Ishikawa (cell line): ENCODE measurements around the gene HOMER1.

Experiments used
- CEBPB ChIP-seq: IDR thresholded peaks from 2 replicates; pipeline ENCODE4 v1.6.1; 2012
- CREB1 ChIP-seq: IDR thresholded peaks from 2 replicates; pipeline ENCODE4 v1.6.1; 2012; ENCODE audit warnings: low read depth
- EGR1 ChIP-seq: IDR thresholded peaks from 2 replicates; pipeline ENCODE4 v1.6.1; 2012
- EP300 ChIP-seq: IDR thresholded peaks from 2 replicates; pipeline ENCODE4 v1.6.1; 2012; ENCODE audit warnings: borderline replicate concordance
- FOXM1 ChIP-seq: IDR thresholded peaks from 2 replicates; pipeline ENCODE4 v1.6.1; 2012; ENCODE audit warnings: low read depth, borderline replicate concordance
- NFIC ChIP-seq: IDR thresholded peaks from 2 replicates; pipeline ENCODE4 v1.6.1; 2012
- RAD21 ChIP-seq: IDR thresholded peaks from 2 replicates; pipeline ENCODE4 v1.6.1; 2012; ENCODE audit warnings: low read depth
- TAF1 ChIP-seq: IDR thresholded peaks from 2 replicates; pipeline ENCODE4 v1.6.1; 2012; ENCODE audit warnings: low read depth, mild to moderate bottlenecking
- TCF12 ChIP-seq: IDR thresholded peaks from 2 replicates; pipeline ENCODE4 v1.6.1; 2012; ENCODE audit warnings: low read depth
- TEAD4 ChIP-seq: IDR thresholded peaks from 2 replicates; pipeline ENCODE4 v1.6.1; 2012
- YY1 ChIP-seq: IDR thresholded peaks from 2 replicates; pipeline ENCODE4 v1.6.1; 2012; ENCODE audit warnings: low read depth
- ZBTB7A ChIP-seq: IDR thresholded peaks from 2 replicates; pipeline ENCODE4 v1.6.1; 2012; ENCODE audit warnings: low read depth
- TF ChIP-seq, protein P1 (sequence below): IDR thresholded peaks from 2 replicates; pipeline ENCODE4 v1.6.1; 2012
- TF ChIP-seq, protein P2 (sequence below): IDR thresholded peaks from 2 replicates; pipeline ENCODE4 v1.6.1; 2012
- TF ChIP-seq, protein P3 (sequence below): IDR thresholded peaks from 2 replicates; pipeline ENCODE4 v1.6.1; 2012; ENCODE audit warnings: low read depth, mild to moderate bottlenecking

HOMER1 gene

DNA sequence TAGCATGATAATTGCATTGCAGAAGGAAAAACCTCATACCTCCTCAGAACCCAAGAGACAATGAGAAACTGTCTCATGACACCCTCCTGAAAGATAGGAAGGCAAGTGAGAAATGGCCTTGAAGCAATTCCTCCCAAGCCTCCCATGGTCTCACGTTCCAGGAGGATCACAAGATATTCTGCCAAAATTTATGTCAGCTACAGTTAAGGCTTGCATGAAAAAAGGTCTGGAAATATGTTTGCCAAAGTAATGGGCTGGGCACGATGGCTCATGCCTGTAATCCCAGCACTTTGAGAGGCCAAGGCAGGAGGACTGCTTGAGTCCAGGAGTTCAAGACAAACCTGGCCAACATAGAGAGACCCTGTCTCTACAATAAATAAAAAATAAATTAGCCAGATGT, 12.6 kb upstream of the HOMER1 start:
- TF ChIP-seq YY1 (no peak), EP300 (no peak), RAD21 (no peak), TEAD4 (no peak), FOXM1 (no peak), TAF1 (no peak)
- TF ChIP-seq, protein P1, sequence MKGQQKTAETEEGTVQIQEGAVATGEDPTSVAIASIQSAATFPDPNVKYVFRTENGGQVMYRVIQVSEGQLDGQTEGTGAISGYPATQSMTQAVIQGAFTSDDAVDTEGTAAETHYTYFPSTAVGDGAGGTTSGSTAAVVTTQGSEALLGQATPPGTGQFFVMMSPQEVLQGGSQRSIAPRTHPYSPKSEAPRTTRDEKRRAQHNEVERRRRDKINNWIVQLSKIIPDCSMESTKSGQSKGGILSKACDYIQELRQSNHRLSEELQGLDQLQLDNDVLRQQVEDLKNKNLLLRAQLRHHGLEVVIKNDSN: no peak

DNA sequence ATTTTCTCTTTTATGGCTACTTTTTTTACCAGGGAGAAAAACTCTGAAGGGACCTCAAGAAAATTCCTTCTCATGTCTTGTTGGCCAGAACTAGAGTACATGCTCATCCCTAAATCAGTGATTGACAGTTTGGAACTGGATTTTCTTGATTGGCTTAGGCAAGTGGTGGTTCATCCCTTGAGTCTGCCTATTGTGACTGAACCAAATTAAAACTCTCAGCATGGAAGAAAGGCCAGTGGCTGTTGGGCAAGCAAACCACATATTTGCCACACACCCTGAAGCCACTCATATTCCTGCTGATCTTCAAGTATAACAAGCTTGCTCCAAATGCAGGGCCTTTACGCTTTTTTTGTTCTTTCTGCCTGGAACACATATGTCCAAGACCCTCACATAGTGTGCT, 7.2 kb upstream of the HOMER1 start:
- TF ChIP-seq RAD21: no peak
- no peak for TF ChIP-seq NFIC
- no peak for TF ChIP-seq TCF12
- TF ChIP-seq, protein P2, sequence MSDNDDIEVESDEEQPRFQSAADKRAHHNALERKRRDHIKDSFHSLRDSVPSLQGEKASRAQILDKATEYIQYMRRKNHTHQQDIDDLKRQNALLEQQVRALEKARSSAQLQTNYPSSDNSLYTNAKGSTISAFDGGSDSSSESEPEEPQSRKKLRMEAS: no peak
- TF ChIP-seq, protein P3, sequence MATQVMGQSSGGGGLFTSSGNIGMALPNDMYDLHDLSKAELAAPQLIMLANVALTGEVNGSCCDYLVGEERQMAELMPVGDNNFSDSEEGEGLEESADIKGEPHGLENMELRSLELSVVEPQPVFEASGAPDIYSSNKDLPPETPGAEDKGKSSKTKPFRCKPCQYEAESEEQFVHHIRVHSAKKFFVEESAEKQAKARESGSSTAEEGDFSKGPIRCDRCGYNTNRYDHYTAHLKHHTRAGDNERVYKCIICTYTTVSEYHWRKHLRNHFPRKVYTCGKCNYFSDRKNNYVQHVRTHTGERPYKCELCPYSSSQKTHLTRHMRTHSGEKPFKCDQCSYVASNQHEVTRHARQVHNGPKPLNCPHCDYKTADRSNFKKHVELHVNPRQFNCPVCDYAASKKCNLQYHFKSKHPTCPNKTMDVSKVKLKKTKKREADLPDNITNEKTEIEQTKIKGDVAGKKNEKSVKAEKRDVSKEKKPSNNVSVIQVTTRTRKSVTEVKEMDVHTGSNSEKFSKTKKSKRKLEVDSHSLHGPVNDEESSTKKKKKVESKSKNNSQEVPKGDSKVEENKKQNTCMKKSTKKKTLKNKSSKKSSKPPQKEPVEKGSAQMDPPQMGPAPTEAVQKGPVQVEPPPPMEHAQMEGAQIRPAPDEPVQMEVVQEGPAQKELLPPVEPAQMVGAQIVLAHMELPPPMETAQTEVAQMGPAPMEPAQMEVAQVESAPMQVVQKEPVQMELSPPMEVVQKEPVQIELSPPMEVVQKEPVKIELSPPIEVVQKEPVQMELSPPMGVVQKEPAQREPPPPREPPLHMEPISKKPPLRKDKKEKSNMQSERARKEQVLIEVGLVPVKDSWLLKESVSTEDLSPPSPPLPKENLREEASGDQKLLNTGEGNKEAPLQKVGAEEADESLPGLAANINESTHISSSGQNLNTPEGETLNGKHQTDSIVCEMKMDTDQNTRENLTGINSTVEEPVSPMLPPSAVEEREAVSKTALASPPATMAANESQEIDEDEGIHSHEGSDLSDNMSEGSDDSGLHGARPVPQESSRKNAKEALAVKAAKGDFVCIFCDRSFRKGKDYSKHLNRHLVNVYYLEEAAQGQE: no peak
- TF ChIP-seq FOXM1: no peak
- no peak for TF ChIP-seq CREB1
- TF ChIP-seq, protein P1: no peak
- no peak for TF ChIP-seq TEAD4
- TF ChIP-seq ZBTB7A: no peak
- TF ChIP-seq EP300: no peak
- TF ChIP-seq YY1: no peak
- no peak for TF ChIP-seq EGR1
- no peak for TF ChIP-seq CEBPB
- no peak for TF ChIP-seq TAF1

DNA sequence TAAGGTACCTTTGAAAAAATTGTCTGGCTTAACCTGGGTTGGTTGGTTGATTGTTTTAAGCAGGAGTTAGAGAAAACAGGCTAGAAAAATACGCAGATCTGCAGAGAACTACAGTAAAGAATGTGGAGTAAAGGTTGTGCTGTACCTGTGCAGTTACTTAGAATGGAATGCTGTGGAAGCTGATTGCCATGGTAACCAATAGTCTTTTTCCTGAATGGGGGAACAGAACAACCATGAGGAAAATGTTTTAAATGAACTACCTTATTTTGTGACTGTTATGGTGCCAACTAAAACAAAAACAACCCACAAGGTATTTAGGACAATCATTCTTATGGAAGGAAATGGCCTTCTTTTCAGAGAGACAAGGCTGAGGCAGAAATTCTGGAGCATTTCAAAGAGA, 4.8 kb upstream of the HOMER1 start:
- TF ChIP-seq EP300 (no peak), TEAD4 (no peak), TCF12 (no peak), TAF1 (no peak), FOXM1 (no peak), NFIC (no peak)
- TF ChIP-seq, protein P1: no peak
- TF ChIP-seq, protein P2: no peak

DNA sequence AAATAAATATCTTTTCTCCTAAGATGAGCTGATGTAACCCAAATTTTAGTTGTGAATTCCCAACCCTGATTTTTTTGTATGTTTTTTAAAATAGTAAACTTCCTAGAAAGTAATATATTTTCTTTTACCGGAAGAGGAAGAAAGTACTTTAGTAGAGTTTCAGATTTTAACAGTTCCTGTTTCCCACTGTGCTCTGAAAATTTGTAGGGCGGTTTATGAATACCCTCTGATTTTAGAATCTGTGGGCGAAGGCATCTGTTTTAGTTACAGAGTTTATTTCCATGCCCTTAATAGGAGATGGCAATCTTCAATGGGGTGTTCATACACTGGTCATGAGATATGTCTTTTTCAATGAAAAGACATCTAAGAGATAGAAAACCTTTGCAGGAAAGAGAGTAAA, 3.7 kb upstream of the HOMER1 start:
- TF ChIP-seq CEBPB (no peak), CREB1 (no peak)

DNA sequence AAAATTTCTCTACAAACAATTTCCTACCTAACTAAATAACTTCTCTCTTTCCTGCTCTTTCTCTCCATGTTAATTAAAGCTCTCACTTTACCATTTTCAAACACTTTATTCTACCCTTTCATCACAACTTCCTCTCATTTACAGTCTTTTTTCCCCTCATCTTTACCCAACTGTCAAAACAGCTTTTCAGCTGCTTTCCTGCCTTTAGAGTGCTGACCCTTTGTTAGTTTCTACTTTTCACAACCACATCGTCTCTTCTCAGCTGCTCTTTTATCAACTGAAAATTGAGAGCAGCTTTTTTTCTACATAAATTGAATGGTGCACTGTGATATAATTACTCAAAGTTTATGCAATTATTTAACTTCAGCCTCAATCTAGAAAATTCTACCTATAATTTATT, 3.1 kb upstream of the HOMER1 start:
- no peak for TF ChIP-seq TCF12
- TF ChIP-seq, protein P2: no peak
- no peak for TF ChIP-seq RAD21
- no peak for TF ChIP-seq EP300
- TF ChIP-seq TEAD4: no peak
- TF ChIP-seq, protein P3: no peak
- TF ChIP-seq EGR1: no peak
- TF ChIP-seq CREB1: no peak
- no peak for TF ChIP-seq FOXM1
- no peak for TF ChIP-seq CEBPB
- no peak for TF ChIP-seq YY1
- no peak for TF ChIP-seq TAF1
- TF ChIP-seq NFIC: no peak
- TF ChIP-seq, protein P1: no peak
- TF ChIP-seq ZBTB7A: no peak
